ENCODE measurements around the gene CELSR1. TPM values are rescaled to one million over a fixed set of nuclear protein-coding genes. Genes with fewer than 3 reads are reported as not detected.

Gene CELSR1
- total RNA-seq, 3 donors from 2014 or later (not counting 1 experiment from before 2014, with no cell fraction given), result 0.89 to 3.9 (median 1.9) TPM

- Histone ChIP-seq H3K4me1 (ENCODE audit: control insufficient read depth, insufficient read depth, low read length) (peaks cover 9% of the 10 kb centered on the region), H3K36me3 (ENCODE audit: control insufficient read depth, insufficient read depth, low read length) (peaks cover 79% of the 10 kb centered on the region), H3K4me3 (ENCODE audit: low read length) (no peak overlapping the region), H3K9me3 (ENCODE audit: control insufficient read depth, insufficient read depth, low read length) (no peaks in the 10 kb centered on the region), H3K27me3 (ENCODE audit: control insufficient read depth, insufficient read depth, low read length) (no peaks in the 10 kb centered on the region), H3K27ac (ENCODE audit: low read length) (no peak overlapping the region)
- H3K27me3 Mint-ChIP-seq (ENCODE audit: low read depth in 2 of 2), result no peaks in the 10 kb centered on the region
- intact Hi-C loops (cut with micrococcal nuclease), result no loop called here
- no peaks in the 10 kb centered on the region for H3K9me3 Mint-ChIP-seq
- DNase-seq (no peak), ATAC-seq (no peak)
- TF ChIP-seq, protein P1, sequence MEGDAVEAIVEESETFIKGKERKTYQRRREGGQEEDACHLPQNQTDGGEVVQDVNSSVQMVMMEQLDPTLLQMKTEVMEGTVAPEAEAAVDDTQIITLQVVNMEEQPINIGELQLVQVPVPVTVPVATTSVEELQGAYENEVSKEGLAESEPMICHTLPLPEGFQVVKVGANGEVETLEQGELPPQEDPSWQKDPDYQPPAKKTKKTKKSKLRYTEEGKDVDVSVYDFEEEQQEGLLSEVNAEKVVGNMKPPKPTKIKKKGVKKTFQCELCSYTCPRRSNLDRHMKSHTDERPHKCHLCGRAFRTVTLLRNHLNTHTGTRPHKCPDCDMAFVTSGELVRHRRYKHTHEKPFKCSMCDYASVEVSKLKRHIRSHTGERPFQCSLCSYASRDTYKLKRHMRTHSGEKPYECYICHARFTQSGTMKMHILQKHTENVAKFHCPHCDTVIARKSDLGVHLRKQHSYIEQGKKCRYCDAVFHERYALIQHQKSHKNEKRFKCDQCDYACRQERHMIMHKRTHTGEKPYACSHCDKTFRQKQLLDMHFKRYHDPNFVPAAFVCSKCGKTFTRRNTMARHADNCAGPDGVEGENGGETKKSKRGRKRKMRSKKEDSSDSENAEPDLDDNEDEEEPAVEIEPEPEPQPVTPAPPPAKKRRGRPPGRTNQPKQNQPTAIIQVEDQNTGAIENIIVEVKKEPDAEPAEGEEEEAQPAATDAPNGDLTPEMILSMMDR (IDR thresholded peaks at IDR 0.05), result no peak
- H3K27ac Mint-ChIP-seq, result no peak overlapping the region
- WGBS (ENCODE audit: insufficient coverage), result 96% methylated on average over 23 of the region's 23 CpGs
- no peaks in the 10 kb centered on the region for H3K36me3 Mint-ChIP-seq
- H3K4me1 Mint-ChIP-seq, result peaks cover 5 to 7% of the 10 kb centered on the region in 2 donors
- H3K4me3 Mint-ChIP-seq, result no peak overlapping the region
Observed at GRCh38 chr22:46351767-46352166, 185.7 kb downstream of the CELSR1 start.

DNA sequence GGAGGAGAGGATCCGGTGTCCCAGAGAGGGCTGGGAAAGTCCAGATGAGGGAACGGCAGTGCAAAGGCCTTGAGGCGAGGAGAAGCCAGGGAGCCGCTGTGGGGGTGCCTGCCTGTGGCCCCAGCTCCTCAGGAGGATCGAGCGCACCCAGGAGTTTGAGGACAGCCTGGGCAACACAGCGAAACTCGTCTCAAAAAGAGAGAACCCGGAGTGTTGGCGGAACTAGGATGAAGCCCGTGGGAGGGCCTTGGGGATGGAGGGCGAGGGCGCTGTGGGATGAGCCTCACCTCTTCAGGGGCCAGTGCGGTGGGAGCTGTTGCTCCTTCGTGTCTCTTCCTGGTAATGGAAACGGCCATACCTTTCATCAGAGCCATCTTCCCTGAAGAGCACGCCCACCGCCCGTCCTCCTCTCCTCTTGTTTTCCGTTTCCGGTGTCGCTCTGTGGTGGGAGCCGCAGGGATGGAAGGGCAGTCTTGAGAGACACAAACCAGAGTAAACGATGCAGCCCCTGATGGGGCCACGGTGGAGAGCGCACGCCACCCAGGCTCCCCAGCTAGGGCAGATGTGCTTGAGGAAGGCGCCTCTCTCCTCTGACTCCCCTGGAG lies 186.2 kb downstream of the CELSR1 start:
- ATAC-seq (no peak), DNase-seq (no peak)
- intact Hi-C loops (cut with micrococcal nuclease), result no loop called here
- H3K4me3 Mint-ChIP-seq, result no peak overlapping the region
- Histone ChIP-seq H3K4me1 (ENCODE audit: control insufficient read depth, insufficient read depth, low read length) (peaks cover 9% of the 10 kb centered on the region), H3K27me3 (ENCODE audit: control insufficient read depth, insufficient read depth, low read length) (no peaks in the 10 kb centered on the region), H3K36me3 (ENCODE audit: control insufficient read depth, insufficient read depth, low read length) (peaks cover 81% of the 10 kb centered on the region), H3K9me3 (ENCODE audit: control insufficient read depth, insufficient read depth, low read length) (no peaks in the 10 kb centered on the region), H3K27ac (ENCODE audit: low read length) (no peak overlapping the region), H3K4me3 (ENCODE audit: low read length) (no peak overlapping the region)
- 97% methylated on average over 28 of the region's 28 CpGs for WGBS (ENCODE audit: insufficient coverage)
- peaks cover 4% of the 10 kb centered on the region for H3K36me3 Mint-ChIP-seq
- H3K9me3 Mint-ChIP-seq, result no peaks in the 10 kb centered on the region
- H3K27ac Mint-ChIP-seq, result no peak overlapping the region
- no peaks in the 10 kb centered on the region for H3K27me3 Mint-ChIP-seq (ENCODE audit: low read depth in 2 of 2)
- peaks cover 5 to 7% of the 10 kb centered on the region in 2 donors for H3K4me1 Mint-ChIP-seq
- TF ChIP-seq, protein P1 (IDR thresholded peaks at IDR 0.05), result no peak

GRCh38 chr22:46350646-46351045 lies 186.8 kb downstream of the CELSR1 start:
- Histone ChIP-seq H3K4me3 (ENCODE audit: low read length) (no peak overlapping the region), H3K27me3 (ENCODE audit: control insufficient read depth, insufficient read depth, low read length) (no peaks in the 10 kb centered on the region), H3K36me3 (ENCODE audit: control insufficient read depth, insufficient read depth, low read length) (peaks cover 80% of the 10 kb centered on the region), H3K9me3 (ENCODE audit: control insufficient read depth, insufficient read depth, low read length) (no peaks in the 10 kb centered on the region), H3K27ac (ENCODE audit: low read length) (no peak overlapping the region), H3K4me1 (ENCODE audit: control insufficient read depth, insufficient read depth, low read length) (peaks cover 5% of the 10 kb centered on the region)
- no peak overlapping the region for H3K4me3 Mint-ChIP-seq
- peaks cover 5 to 6% of the 10 kb centered on the region in 2 donors for H3K4me1 Mint-ChIP-seq
- H3K9me3 Mint-ChIP-seq, result no peaks in the 10 kb centered on the region
- no peak for DNase-seq
- 97% methylated on average over 20 of the region's 20 CpGs for WGBS (ENCODE audit: insufficient coverage)
- no peak overlapping the region for H3K27ac Mint-ChIP-seq
- peaks cover 8% of the 10 kb centered on the region for H3K36me3 Mint-ChIP-seq
- TF ChIP-seq, protein P1 (IDR thresholded peaks at IDR 0.05), result no peak
- intact Hi-C loops (cut with micrococcal nuclease), result no loop called here
- H3K27me3 Mint-ChIP-seq (ENCODE audit: low read depth in 2 of 2), result no peaks in the 10 kb centered on the region
- no peak for ATAC-seq

DNA sequence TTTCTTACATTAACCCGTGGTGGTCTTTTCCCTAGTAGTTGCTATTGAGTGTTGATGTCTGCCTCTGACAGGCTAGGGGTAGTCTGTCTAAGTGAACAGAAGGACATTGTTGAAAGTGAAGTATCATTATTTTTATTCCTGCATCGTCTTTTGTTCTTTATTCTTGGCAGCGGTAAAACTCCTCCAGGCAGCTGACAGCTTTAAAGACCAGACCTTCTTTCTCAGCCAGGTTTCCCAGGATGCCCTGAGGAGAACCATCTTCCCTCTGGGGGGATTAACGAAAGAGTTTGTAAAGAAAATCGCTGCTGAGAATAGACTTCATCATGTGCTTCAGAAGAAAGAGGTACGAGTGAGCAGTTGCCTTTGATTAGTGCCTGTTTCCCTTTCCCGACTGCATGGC lies 187.3 kb downstream of the CELSR1 start:
- H3K4me3 ChIP-seq (ENCODE audit: low read length), result no peak overlapping the region
- peaks cover 84% of the 10 kb centered on the region for H3K36me3 ChIP-seq (ENCODE audit: control insufficient read depth, insufficient read depth, low read length)
- intact Hi-C loops (cut with micrococcal nuclease), result no loop called here
- no peak for DNase-seq
- WGBS (ENCODE audit: insufficient coverage), result 95% methylated on average over 7 of the region's 7 CpGs
- no peak overlapping the region for H3K27ac ChIP-seq (ENCODE audit: low read length)
- no peaks in the 10 kb centered on the region for H3K4me1 ChIP-seq (ENCODE audit: control insufficient read depth, insufficient read depth, low read length)
- Mint-ChIP-seq H3K9me3 (no peaks in the 10 kb centered on the region), H3K4me1 (peaks cover under 1 to 1% of the 10 kb centered on the region in 2 donors), H3K27me3 (ENCODE audit: low read depth in 2 of 2) (no peaks in the 10 kb centered on the region), H3K4me3 (no peak overlapping the region), H3K27ac (no peak overlapping the region), H3K36me3 (peaks cover 8% of the 10 kb centered on the region)
- ATAC-seq, result no peak
- TF ChIP-seq, protein P1 (IDR thresholded peaks at IDR 0.05), result no peak
- no peaks in the 10 kb centered on the region for H3K9me3 ChIP-seq (ENCODE audit: control insufficient read depth, insufficient read depth, low read length)
- no peaks in the 10 kb centered on the region for H3K27me3 ChIP-seq (ENCODE audit: control insufficient read depth, insufficient read depth, low read length)

Data from natural killer cell (primary cell).